K562 (cell line): ENCODE results near the gene NUAK2. TPM values are rescaled to one million over a fixed set of nuclear protein-coding genes. Genes with fewer than 3 reads are reported as not detected.

Experiments
- CC2D1A ChIP-seq: fragments of 450-650 bp; IDR thresholded peaks from 2 replicates; pipeline ENCODE4 v1.6.1; 2017; ENCODE audit warnings: mild to moderate bottlenecking
- CTBP1 ChIP-seq: fragments of 450-650 bp; IDR thresholded peaks from 2 replicates; pipeline ENCODE4 v1.6.1; 2016; ENCODE audit warnings: borderline replicate concordance
- HDAC6 ChIP-seq: IDR thresholded peaks from 2 replicates; pipeline ENCODE4 v1.6.1; 2012; ENCODE audit warnings: low read depth, mild to moderate bottlenecking, control low read depth, inconsistent platforms, low read length, moderate library complexity
- KAT7 ChIP-seq: sonication (generic); formaldehyde crosslinking; IDR thresholded peaks from 2 replicates; pipeline ENCODE4 v1.8.0; 2022; ENCODE audit warnings: missing genetic modification reagents, mild to moderate bottlenecking, borderline replicate concordance
- KDM1A ChIP-seq, 2 experiments: fragments of 450-650 bp; IDR thresholded peaks; 2 replicates each; pipeline ENCODE4 v1.6.1; 2016; ENCODE audit warnings: mild to moderate bottlenecking in 2 of 2
- L3MBTL2 ChIP-seq: fragments of 450-650 bp; IDR thresholded peaks from 2 replicates; pipeline ENCODE4 v1.6.1; 2016; ENCODE audit warnings: mild to moderate bottlenecking, moderate library complexity
- MITF ChIP-seq: IDR thresholded peaks from 2 replicates; pipeline ENCODE4 v1.6.1; 2014; ENCODE audit warnings: antibody characterized with exemption
- MYC ChIP-seq, 2 experiments: fragments of 250-450 bp in 1 of 2; sonication (Bioruptor Pico) in 1 of 2; IDR thresholded peaks; 2 replicates each; pipeline versions ENCODE4 v1.5.1 to v1.6.1; 2012 to 2021; ENCODE audit warnings: low read depth in 2 of 2, borderline replicate concordance in 1 of 2, improper control_type of control experiment in 1 of 2, low read length in 1 of 2, mild to moderate bottlenecking in 1 of 2, moderate library complexity in 1 of 2
- NFYB ChIP-seq: IDR thresholded peaks from 2 replicates; pipeline ENCODE4 v1.6.1; 2011; ENCODE audit warnings: mild to moderate bottlenecking, moderate library complexity; ENCODE audit not compliant: insufficient read length; ENCODE audit errors: extremely low read depth
- POU5F1 ChIP-seq: fragments of 150-350 bp; IDR thresholded peaks from 2 replicates; pipeline ENCODE4 v1.6.1; 2014; ENCODE audit warnings: borderline replicate concordance, low read length, low read depth, mild to moderate bottlenecking; ENCODE audit not compliant: partially characterized antibody
- RAD51 ChIP-seq: fragments of 450-650 bp; IDR thresholded peaks from 2 replicates; pipeline ENCODE4 v1.7.1; 2016; ENCODE audit warnings: low read depth, mild to moderate bottlenecking, borderline replicate concordance
- SMARCB1 ChIP-seq: IDR thresholded peaks from 2 replicates; pipeline ENCODE4 v1.6.1; 2011; ENCODE audit warnings: improper control_type of control experiment, low read depth; ENCODE audit not compliant: insufficient read length
- SRF ChIP-seq, 2 experiments: fragments of 250-450, 450-650 bp in 1 of 2; sonication (Bioruptor Pico) in 1 of 2; sonication (generic) in 1 of 2; formaldehyde crosslinking; IDR thresholded peaks; 2 replicates each; pipeline versions ENCODE4 v1.5.0 to v1.5.1; 2020 to 2022; ENCODE audit warnings: mild to moderate bottlenecking in 1 of 2, missing genetic modification reagents in 1 of 2
- ZNF12 ChIP-seq: sonication (generic); formaldehyde crosslinking; IDR thresholded peaks from 2 replicates; pipeline ENCODE4 v1.4.0; 2020; ENCODE audit warnings: mild to moderate bottlenecking, missing genetic modification reagents
- ZNF263 ChIP-seq: sonication (generic); formaldehyde crosslinking; IDR thresholded peaks from 2 replicates; pipeline ENCODE4 v1.8.0; 2022; ENCODE audit warnings: mild to moderate bottlenecking, missing genetic modification reagents, borderline replicate concordance
- ZNF586 ChIP-seq: fragments of 450-650 bp; formaldehyde crosslinking; conservative IDR thresholded peaks from 2 replicates; pipeline ENCODE4 v1.4.0; 2020; ENCODE audit warnings: mild to moderate bottlenecking, moderate library complexity
- polyA plus RNA-seq, 8 experiments: library from polyadenylated mRNA; depleted of rRNA in 4 of 8; stranded (reverse) in 5 of 8; unstranded in 3 of 8; fragments of >200 nt; fragmentation: Nextera tagmentation in 2 of 8; fragmentation: Illumina TruSeq in 1 of 8; extraction: Ambion mirVana in 2 of 8; extraction: Trizol in 1 of 8; gene quantifications; 2 replicates each; pipeline versions ENCODE4 v1.2.1 to v1.2.3, GENCODE V29; 2011 to 2014; ENCODE audit warnings: inconsistent platforms in 1 of 8, missing spikeins in 1 of 8
- total RNA-seq, 7 experiments: library from RNA; depleted of rRNA in 6 of 7; stranded (reverse); fragments of >200 nt in 6 of 7; fragmentation: Illumina TruSeq in 2 of 7; extraction: Trizol in 2 of 7; gene quantifications; 2 replicates each; pipeline versions ENCODE4 v1.2.1 to v1.2.3, GENCODE V29; 2011 to 2021; ENCODE audit warnings: low replicate concordance in 1 of 7
- TF ChIP-seq, protein P1 (sequence below), 2 experiments: fragments of 450-650 bp; IDR thresholded peaks; 2 replicates each; pipeline ENCODE4 v1.6.1; 2016; ENCODE audit warnings: mild to moderate bottlenecking in 2 of 2, borderline replicate concordance in 1 of 2, low read depth in 1 of 2, moderate library complexity in 1 of 2
- TF ChIP-seq, protein P2 (sequence below): fragments of 250-450 bp; sonication (Bioruptor Pico); IDR thresholded peaks from 2 replicates; pipeline ENCODE4 v1.5.0; 2021

The NUAK2 gene
- total and polyA plus RNA-seq, 9 of the 15 experiments (the other 6 are each of a cell fraction or from before 2014, with no cell fraction given): 0.04 to 0.44 (median 0.14) TPM

GRCh38 chr1:205273551-205273982 lies 48.0 kb downstream of the NUAK2 start (continued):
- TF ChIP-seq MITF (no peak), RAD51 (no peak), KDM1A (IDR thresholded peaks at IDR 0.05) (no peak), ZNF586 (CRISPR knock-in tag) (no peak), SRF (CRISPR knock-in tag; IDR thresholded peaks at IDR 0.05) (no peak), L3MBTL2 (no peak), SMARCB1 (no peak), ZNF263 (CRISPR knock-in tag) (peak; percentile 37; the same call in 1 of the 2 replicates), NFYB (no peak), CC2D1A (peak; percentile 86), HDAC6 (no peak), CTBP1 (peak; percentile 60; the same call in 1 of the 2 replicates), MYC (IDR thresholded peaks at IDR 0.05; ENCODE audit: low read depth, low read length) (0 out of 2 replicates have a peak, but pooled peaks have one; percentile 31), MYC (CRISPR knock-in tag; IDR thresholded peaks at IDR 0.05; ENCODE audit: borderline replicate concordance, low read depth) (no peak), KAT7 (no peak), ZNF12 (no peak), POU5F1 (no peak)
- TF ChIP-seq, protein P1, sequence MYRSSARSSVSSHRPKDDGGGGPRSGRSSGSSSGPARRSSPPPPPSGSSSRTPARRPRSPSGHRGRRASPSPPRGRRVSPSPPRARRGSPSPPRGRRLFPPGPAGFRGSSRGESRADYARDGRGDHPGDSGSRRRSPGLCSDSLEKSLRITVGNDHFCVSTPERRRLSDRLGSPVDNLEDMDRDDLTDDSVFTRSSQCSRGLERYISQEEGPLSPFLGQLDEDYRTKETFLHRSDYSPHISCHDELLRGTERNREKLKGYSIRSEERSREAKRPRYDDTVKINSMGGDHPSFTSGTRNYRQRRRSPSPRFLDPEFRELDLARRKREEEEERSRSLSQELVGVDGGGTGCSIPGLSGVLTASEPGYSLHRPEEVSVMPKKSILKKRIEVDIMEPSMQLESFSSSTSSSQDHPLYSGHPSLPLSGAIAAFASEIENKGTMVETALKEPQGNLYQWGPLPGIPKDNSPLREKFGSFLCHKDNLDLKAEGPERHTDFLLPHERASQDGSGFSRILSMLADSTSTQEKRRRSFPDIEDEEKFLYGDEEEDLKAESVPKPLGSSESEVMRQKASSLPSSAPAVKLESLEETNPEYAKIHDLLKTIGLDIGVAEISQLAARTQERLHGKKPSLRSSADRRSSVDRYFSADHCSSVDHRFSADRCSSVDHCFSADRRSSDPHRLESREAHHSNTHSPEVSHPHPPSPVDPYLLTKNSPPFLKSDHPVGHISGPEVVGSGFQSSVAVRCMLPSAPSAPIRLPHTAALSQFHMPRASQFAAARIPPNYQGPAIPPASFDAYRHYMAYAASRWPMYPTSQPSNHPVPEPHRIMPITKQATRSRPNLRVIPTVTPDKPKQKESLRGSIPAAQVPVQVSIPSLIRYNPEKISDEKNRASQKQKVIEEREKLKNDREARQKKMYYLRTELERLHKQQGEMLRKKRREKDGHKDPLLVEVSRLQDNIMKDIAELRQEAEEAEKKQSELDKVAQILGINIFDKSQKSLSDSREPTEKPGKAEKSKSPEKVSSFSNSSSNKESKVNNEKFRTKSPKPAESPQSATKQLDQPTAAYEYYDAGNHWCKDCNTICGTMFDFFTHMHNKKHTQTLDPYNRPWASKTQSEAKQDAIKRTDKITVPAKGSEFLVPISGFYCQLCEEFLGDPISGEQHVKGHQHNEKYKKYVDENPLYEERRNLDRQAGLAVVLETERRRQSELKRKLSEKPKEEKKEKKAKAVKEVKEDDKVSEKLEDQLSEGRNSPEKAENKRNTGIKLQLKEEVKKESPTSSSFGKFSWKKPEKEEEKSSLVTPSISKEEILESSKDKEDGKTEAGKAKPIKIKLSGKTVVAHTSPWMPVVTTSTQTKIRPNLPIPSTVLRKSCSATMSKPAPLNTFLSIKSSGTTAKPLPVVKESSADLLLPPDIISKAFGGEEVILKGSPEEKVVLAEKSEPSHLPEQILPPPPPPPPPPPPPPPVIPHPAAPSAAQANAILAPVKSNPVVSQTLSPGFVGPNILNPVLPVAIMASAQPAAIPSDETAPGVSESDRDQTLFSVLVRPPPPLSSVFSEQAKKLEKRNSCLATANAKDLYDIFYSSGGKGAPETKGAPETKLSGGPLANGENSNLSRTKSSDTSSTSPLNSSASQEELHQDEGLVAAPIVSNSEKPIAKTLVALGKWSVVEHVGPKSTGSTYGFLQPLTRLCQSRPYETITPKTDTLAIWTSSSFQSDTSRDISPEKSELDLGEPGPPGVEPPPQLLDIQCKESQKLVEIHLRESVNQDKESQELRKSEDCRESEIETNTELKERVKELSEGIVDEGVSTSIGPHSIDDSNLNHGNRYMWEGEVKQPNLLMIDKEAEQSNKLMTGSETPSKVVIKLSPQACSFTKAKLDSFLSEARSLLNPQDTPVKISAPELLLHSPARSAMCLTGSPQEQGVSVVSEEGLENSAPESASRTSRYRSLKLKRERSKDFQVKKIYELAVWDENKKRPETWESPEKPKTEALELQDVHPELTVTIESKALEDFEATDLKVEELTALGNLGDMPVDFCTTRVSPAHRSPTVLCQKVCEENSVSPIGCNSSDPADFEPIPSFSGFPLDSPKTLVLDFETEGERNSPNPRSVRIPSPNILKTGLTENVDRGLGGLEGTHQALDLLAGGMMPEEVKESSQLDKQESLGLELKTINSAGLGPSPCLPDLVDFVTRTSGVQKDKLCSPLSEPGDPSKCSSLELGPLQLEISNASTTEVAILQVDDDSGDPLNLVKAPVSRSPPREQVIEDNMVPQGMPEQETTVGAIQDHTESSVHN (IDR thresholded peaks at IDR 0.05; ENCODE audit: borderline replicate concordance in 1 of 2, low read depth in 1 of 2): no peak
- TF ChIP-seq, protein P2, sequence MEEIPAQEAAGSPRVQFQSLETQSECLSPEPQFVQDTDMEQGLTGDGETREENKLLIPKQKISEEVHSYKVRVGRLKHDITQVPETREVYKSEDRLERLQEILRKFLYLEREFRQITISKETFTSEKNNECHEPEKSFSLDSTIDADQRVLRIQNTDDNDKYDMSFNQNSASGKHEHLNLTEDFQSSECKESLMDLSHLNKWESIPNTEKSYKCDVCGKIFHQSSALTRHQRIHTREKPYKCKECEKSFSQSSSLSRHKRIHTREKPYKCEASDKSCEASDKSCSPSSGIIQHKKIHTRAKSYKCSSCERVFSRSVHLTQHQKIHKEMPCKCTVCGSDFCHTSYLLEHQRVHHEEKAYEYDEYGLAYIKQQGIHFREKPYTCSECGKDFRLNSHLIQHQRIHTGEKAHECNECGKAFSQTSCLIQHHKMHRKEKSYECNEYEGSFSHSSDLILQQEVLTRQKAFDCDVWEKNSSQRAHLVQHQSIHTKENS (CRISPR knock-in tag): no peak
